Measurements from ENCODE around the gene NETO2. TPM values are rescaled to one million over a fixed set of nuclear protein-coding genes. Genes with fewer than 3 reads are reported as not detected.
"Not testable (repeated sequence)": the region's sequence is repeated elsewhere in the genome, so short reads cannot be mapped to it uniquely, and the experiment has no call there.

Gene NETO2
- total RNA-seq, 2 donors from 2014 or later = 17.9 to 67.0 TPM

DNA sequence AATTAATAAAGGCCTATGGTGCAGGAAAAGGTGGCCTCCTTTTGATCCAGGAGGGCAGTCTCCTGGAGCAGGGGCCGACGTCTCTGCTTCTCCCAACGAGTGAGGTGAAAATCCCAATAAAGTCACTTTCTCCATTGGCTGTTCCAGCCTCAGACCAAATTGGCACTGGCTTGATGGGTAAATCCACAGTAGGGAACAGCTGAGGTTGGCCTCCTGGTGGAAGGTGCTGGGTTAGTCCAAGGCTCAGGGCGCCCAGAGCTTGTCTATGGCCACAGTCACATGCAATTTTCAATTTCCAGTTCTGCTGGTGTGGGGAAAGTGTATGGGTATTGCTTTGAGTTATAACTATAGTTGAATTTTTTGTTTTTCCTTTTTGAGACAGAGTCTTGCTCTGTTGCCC, 79.0 kb downstream of the NETO2 start:
- Mint-ChIP-seq H3K36me3 (ENCODE audit: low read depth) (no peaks in the 10 kb centered on the region), H3K27me3 (no peaks in the 10 kb centered on the region), H3K4me3 (no peak overlapping the region), H3K9me3 (peaks cover 6% of the 10 kb centered on the region), H3K27ac (no peak overlapping the region), H3K4me1 (peaks cover 5% of the 10 kb centered on the region)
- no peak for ATAC-seq (replicated peaks)

DNA sequence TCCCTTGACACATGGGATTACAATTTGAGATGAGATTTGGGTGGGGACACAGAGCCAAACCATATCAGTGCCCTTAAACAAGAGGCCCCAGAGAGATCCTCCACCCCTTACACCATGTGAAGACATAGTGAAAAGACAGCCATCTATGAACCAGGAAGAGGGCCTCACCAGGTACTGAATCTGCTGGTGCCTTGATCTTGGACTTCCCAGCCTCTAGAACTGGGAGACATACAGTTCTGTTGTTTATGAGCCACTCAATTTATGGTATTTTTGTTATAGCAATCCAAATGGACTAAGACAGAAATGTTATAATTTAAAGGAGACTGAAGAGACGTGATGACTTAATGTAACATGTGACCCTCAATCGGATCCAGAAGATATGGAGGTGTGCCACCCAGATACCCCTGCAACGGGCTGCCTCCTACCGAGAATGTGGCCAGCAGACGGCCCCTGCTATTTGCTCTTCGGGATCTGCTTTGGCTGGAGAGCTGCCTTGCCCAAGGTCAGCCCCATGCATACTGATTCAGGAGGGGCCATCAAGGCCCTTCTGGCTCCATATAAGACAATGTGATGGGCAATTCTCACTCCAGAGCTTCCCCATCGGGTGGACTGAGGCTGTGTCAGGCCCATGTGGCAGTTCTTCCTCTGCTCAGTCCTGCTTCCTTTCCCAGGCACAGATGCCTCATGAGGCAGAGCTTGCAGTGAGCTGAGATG, 80.6 kb downstream of the NETO2 start:
- Mint-ChIP-seq H3K4me3 (no peak overlapping the region), H3K9me3 (peaks cover 6% of the 10 kb centered on the region), H3K4me1 (no peaks in the 10 kb centered on the region), H3K27ac (no peak overlapping the region), H3K27me3 (no peaks in the 10 kb centered on the region), H3K36me3 (ENCODE audit: low read depth) (no peaks in the 10 kb centered on the region)
- ATAC-seq (replicated peaks) = no peak

DNA sequence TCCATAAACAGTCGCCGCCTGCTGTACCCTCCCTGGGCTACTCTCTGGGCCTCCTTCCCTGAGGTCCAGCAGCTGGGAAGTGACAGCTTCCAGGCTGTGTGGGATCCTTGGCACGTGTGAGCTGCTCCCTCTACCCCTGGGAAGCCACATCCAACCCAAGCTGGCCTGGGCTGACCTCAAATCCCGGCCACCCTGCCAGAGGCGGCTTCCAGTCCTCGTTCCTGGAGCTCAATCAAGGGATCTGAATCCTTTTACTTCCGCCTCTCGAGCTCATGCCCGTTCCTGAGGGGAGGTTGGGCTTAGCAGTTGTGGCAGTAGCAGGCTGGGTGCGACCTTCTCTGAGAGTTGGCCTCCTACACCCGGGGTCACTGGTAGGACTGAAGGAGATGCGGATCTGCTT, 82.5 kb downstream of the NETO2 start:
- Mint-ChIP-seq H3K27ac (no peak overlapping the region), H3K4me3 (no peak overlapping the region), H3K9me3 (peaks cover 6% of the 10 kb centered on the region), H3K27me3 (no peaks in the 10 kb centered on the region), H3K36me3 (ENCODE audit: low read depth) (no peaks in the 10 kb centered on the region), H3K4me1 (no peaks in the 10 kb centered on the region)
- no peak for ATAC-seq (replicated peaks)

DNA sequence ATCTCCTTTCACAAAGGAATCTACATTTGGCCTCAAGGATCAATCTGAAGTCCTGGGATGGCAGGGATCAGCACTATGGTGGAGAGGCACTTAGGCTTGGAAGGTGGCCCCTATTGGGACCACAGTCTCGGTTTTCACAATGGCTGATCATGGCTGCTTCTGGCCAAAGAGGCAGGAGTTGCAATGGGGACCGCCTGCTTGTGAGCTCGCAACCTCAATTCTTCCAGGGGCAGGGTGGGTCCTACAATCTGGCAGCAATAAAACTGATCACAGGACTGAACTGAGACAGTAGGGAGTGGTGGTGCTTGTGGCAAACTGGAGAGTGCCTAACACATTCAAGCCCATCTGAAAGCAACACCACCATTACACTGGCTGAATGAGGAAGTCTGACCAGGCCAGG, 83.1 kb downstream of the NETO2 start:
- peaks cover 6% of the 10 kb centered on the region for H3K9me3 Mint-ChIP-seq
- H3K4me3 Mint-ChIP-seq = no peak overlapping the region
- ATAC-seq (replicated peaks) = no peak
- H3K27ac Mint-ChIP-seq = no peak overlapping the region
- no peaks in the 10 kb centered on the region for H3K27me3 Mint-ChIP-seq
- no peaks in the 10 kb centered on the region for H3K36me3 Mint-ChIP-seq (ENCODE audit: low read depth)
- no peaks in the 10 kb centered on the region for H3K4me1 Mint-ChIP-seq

DNA sequence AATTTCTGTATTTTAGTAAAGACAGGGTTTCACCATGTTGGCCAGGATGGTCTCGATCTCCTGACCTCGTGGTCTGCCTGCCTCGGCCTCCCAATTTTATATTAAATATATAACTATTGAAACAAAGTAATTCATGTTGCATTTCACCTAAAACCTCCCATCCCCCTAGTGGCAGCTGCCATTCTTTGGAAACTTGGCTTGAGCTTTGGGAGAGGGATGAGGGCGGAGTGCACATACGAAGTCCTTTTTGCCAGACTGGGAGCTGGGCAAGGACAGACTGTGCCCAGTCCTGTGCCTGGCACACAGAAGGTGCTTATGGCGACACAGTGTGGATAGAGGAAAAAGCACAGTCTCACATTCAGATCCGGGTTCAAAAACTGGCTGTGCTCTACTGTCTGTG, 83.8 kb downstream of the NETO2 start:
- H3K4me1 Mint-ChIP-seq = no peaks in the 10 kb centered on the region
- ATAC-seq (replicated peaks) = no peak
- H3K9me3 Mint-ChIP-seq = peaks cover 6% of the 10 kb centered on the region

DNA sequence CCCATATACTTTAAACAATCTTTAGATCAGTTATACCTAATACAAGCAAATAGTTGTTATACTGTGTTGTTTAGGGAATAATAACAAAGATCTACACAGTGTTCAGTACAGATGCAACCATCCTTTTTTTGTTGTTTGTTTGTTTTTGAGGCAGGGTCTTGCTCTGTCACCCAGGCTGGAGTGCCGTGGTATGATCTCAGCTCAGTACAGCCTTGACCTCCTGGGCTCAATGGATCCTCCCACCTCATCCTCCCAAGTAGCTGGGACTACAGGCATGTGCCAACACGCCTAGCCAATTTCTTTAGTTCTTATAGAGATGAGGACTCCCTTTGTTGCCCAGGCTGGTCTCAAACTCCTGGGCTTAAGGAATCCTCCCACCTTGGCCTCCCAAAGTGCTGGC, 84.6 kb downstream of the NETO2 start:
- not testable (repeated sequence) for H3K4me3 Mint-ChIP-seq

More for the DNA sequence above, 83.8 kb downstream of the NETO2 start:
- no peak overlapping the region for H3K27ac Mint-ChIP-seq
- H3K36me3 Mint-ChIP-seq (ENCODE audit: low read depth) = no peaks in the 10 kb centered on the region
- no peak overlapping the region for H3K4me3 Mint-ChIP-seq
- no peaks in the 10 kb centered on the region for H3K27me3 Mint-ChIP-seq

DNA sequence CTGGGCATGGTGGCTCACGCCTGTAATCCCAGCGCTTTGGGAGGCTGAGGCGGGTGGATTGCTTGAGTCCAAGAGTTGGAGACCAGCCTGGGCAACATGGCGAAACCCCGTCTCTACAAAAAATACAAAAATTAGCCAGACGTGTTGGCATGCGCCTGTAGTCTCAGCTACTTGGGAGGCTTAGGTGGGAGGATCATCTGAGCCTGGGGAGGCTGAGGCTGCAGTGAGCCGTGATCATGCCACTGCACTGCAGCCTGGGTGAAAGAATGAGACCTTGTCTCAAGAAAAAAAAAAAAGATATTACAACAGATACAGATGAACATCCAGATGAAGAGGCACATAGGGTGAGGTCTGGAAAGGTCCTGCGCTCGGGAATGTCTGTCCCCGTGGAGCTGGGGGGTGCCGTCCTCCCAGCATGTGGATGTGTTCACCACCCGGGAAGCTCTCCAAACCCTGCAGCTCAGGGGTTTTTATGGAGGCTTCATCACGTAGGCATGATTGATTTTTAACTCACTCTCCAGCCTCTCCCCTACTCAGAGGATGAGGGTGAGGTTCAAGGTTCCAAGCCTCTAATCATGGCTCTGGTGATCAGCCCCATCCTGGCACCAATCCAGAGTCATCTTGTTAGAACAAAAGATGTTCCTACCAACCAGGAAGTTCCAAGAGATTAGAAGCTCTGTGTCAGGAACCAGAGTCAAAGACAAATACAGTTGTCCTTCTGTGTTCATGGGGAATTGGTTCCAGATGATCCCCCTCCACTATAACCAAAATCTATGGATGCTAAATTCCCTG, 85.3 kb downstream of the NETO2 start:
- Mint-ChIP-seq H3K27ac (no peak overlapping the region), H3K4me3 (no peak overlapping the region), H3K27me3 (no peaks in the 10 kb centered on the region), H3K4me1 (no peaks in the 10 kb centered on the region), H3K36me3 (ENCODE audit: low read depth) (no peaks in the 10 kb centered on the region), H3K9me3 (peaks cover 6% of the 10 kb centered on the region)
- no peak for ATAC-seq (replicated peaks)

More for the DNA sequence above, 84.6 kb downstream of the NETO2 start:
- H3K27me3 Mint-ChIP-seq; H3K4me1 Mint-ChIP-seq; H3K27ac Mint-ChIP-seq; H3K36me3 Mint-ChIP-seq (ENCODE audit: low read depth); H3K9me3 Mint-ChIP-seq; ATAC-seq (replicated peaks): not testable (repeated sequence)

DNA sequence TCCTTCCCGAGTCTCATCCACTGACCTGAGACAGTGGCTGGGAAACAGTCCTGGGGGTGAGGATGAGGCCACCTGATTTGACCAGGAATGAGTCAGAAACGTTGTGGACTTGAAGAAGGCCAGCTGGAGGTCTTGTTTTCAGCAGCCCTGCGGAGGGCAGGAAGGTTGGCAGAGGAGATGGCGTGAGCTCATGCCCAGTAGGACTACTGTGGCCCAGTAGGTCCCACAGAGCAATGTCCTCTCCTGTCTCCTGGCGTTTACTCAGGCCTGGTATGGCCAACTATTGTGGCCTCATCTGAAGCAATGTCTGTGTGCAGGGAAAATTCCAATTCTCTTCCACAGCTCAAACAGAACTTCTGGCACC, 86.1 kb downstream of the NETO2 start:
- no peak for ATAC-seq (replicated peaks)
- Mint-ChIP-seq H3K27me3 (no peaks in the 10 kb centered on the region), H3K4me3 (no peak overlapping the region), H3K4me1 (no peaks in the 10 kb centered on the region), H3K36me3 (ENCODE audit: low read depth) (no peaks in the 10 kb centered on the region), H3K9me3 (peaks cover 1% of the 10 kb centered on the region), H3K27ac (no peak overlapping the region)

DNA sequence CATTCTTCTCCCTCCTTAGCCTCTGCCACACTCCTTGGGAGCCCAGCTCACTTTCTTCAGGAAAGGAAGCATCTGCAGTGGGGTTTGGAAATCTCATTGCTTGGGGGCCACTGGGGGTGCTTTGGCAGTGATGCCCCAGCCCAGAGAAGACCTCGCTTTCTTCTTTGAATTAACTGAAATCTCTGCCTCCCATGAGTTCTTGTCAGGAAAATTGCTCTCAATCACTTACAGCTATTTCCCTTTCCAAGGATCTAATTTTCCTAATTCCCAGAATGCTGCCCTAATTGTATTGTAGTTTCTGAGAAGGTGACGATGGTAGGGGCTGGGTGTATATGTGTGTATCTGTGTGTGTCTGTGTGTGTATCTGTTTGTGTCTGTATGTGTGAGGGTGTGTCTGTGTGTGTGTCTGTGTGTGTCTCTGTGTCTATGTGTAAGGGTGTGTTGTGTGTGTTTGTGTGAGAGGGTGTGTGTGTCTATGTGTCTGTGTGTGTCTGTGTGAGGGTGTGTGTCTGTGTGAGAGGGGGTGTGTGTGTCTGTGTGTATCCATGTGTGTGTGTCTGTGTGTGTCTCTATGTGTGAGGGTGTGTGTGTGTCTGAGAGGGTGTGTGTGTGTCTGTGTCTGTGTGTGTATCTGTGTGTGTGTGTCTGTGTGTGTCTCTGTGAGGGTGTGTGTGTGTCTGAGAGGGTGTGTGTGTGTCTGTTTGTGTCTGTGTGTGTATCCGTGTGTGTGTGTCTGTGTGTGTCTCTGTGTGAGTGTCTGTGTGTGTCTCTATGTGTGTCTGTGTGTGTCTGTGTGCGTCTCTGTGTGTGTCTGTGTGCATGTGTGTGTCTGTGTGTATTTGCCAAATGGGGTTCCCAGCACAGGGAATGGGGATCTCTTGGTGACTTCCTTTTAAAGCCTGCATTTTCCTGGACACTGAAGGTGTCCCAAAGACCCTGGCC, 86.8 kb downstream of the NETO2 start:
- no peaks in the 10 kb centered on the region for H3K9me3 Mint-ChIP-seq
- no peak overlapping the region for H3K27ac Mint-ChIP-seq
- H3K4me1 Mint-ChIP-seq = no peaks in the 10 kb centered on the region
- no peak overlapping the region for H3K4me3 Mint-ChIP-seq
- no peak for ATAC-seq (replicated peaks)
- no peaks in the 10 kb centered on the region for H3K27me3 Mint-ChIP-seq
- no peaks in the 10 kb centered on the region for H3K36me3 Mint-ChIP-seq (ENCODE audit: low read depth)

DNA sequence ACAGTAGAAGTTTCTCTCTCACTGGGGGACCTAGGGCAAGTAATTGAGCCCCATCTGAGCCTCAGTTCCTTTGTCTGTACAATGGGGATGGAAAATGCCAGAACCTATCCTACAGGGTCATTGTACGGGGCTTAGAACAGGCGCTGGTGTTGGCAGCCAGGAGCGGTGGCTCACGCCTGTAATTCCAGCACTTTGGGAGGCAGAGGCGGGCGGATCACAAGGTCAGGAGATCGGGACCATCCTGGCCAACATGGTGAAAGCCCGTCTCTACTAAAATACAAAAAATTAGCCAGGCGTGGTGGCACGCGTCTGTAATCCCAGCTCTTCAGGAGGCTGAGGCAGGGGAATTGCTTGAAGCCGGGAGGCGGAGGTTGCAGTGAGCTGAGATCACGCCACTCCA, 87.7 kb downstream of the NETO2 start:
- not testable (repeated sequence) for ATAC-seq (replicated peaks); H3K27me3 Mint-ChIP-seq; H3K36me3 Mint-ChIP-seq (ENCODE audit: low read depth); H3K9me3 Mint-ChIP-seq; H3K4me1 Mint-ChIP-seq; H3K4me3 Mint-ChIP-seq; H3K27ac Mint-ChIP-seq

DNA sequence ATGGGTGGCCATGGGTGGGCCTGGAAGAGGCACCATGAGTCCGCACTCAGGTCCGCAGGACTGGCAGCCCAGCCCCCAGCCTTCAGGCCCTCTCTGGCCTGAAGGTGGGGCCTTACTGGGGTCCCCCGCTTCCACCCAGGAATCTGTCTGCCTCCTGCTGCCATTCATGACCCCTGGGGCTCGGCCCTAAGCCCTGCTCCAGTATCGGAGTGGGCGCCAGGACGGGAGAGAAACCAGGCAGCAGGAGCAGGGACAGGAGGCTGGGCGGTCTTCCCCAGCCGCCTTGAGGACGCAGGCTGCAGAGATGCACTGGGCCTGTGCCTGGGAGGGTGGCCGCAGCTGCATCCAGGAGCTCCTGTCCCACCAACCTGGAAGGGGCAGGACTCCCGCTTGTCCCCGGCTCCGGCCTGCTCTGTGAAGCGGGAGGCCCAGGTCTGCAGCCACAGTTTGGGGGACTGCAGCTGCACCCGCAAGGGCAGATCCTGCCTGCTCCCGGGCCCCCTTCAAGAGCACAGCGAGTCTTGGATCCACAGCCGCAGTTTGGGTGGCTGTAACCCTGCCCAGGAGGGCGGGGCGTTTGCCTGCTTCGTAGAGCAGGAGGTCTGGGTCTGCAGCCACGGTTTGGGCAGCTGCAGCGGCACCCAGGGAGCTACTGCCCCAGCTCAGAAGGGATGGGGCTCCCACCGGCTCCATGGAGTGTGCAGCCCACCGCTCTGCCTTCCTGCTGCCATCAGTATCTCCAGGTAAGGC, 88.4 kb downstream of the NETO2 start:
- no peaks in the 10 kb centered on the region for H3K4me1 Mint-ChIP-seq
- H3K36me3 Mint-ChIP-seq (ENCODE audit: low read depth) = no peaks in the 10 kb centered on the region
- no peak for ATAC-seq (replicated peaks)
- no peak overlapping the region for H3K4me3 Mint-ChIP-seq
- no peaks in the 10 kb centered on the region for H3K27me3 Mint-ChIP-seq
- no peak overlapping the region for H3K27ac Mint-ChIP-seq
- H3K9me3 Mint-ChIP-seq = no peaks in the 10 kb centered on the region

DNA sequence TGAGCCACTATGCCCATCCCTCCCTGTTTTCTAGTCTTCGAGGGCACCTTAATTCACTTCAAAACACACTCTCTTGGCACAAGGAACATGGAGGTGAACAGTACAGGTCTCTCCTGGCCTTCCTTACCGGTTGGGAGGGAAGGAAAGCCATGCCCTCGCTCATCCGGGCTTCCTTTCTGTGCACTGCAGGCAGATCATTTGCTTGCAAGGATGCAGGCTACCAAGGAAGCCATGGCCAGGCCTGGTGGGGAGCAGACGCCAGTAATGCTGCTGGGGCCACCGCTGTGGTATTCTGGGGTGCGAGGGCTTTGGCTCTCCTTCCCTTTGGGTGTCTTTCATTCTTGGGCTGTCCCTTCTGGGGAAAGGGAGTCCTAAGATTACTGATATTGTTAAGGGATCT, 89.4 kb downstream of the NETO2 start:
- no peaks in the 10 kb centered on the region for H3K9me3 Mint-ChIP-seq
- no peaks in the 10 kb centered on the region for H3K4me1 Mint-ChIP-seq
- no peak for ATAC-seq (replicated peaks)
- no peaks in the 10 kb centered on the region for H3K36me3 Mint-ChIP-seq (ENCODE audit: low read depth)
- H3K27ac Mint-ChIP-seq = no peak overlapping the region
- no peak overlapping the region for H3K4me3 Mint-ChIP-seq
- no peaks in the 10 kb centered on the region for H3K27me3 Mint-ChIP-seq

DNA sequence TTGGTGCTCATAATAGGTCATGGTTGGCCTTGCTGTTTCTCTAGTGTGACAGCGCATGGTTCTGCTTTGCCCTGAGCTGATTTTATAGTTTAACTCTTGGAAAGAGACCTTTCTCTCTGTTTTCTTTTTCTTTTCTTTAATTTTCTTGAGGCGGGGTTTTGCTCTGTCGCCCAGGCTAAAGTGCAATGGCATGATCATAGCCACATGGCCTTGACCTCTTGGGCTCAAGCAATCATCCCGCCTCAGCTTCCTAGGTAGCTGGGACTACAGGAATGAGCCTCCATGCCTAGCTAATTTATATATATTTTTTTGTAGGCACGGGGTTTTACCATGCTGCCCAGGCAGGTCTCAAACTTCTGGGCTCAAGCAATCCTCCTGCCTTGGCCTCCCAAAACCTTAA, 89.8 kb downstream of the NETO2 start:
- Mint-ChIP-seq H3K36me3 (ENCODE audit: low read depth) (no peaks in the 10 kb centered on the region), H3K4me3 (no peak overlapping the region), H3K9me3 (no peaks in the 10 kb centered on the region), H3K27me3 (no peaks in the 10 kb centered on the region), H3K4me1 (no peaks in the 10 kb centered on the region), H3K27ac (no peak overlapping the region)
- no peak for ATAC-seq (replicated peaks)

Data from activated T-helper 17 cell treated with anti-CD3 and anti-CD28 coated beads, Interleukin-2, amount 50 U/mL, for 72 hours (primary cell).